CD4-positive, alpha-beta memory T cell (primary cell): ENCODE data around the gene PCBP3. TPM values are rescaled to one million over a fixed set of nuclear protein-coding genes. Genes with fewer than 3 reads are reported as not detected.

Experiments used
- CTCF ChIA-PET: fragments of 350-600 bp; sonication (Branson Sonifier 250); formaldehyde crosslinking; loops from one replicate; lab custom pipeline; 2021; ENCODE audit warnings: inconsistent platforms; ENCODE audit not compliant: partially characterized antibody; lab: Charles Lee
- POLR2A ChIA-PET: fragments of 350-600 bp; sonication (Branson Sonifier 250); formaldehyde crosslinking; loops from one replicate; lab custom pipeline; 2021; ENCODE audit not compliant: partially characterized antibody; lab: Charles Lee
- DNase-seq, 5 donors: peaks; one replicate each; pipeline versions ENCODE4 v3.0.0 to v3.0.0-alpha.2; 2020 to 2022; ENCODE audit warnings: mixed read lengths in 1 of 5
- H3K27ac ChIP-seq: one replicate; pipeline ENCODE4 v1.7.0; 2013; ENCODE audit warnings: low read depth, low read length
- H3K27me3 ChIP-seq: 2 replicates; pipeline ENCODE4 v1.7.0; 2013; ENCODE audit warnings: mild to moderate bottlenecking, low read length, moderate library complexity; ENCODE audit not compliant: insufficient read depth
- H3K36me3 ChIP-seq: 2 replicates; pipeline ENCODE4 v1.7.0; 2013; ENCODE audit warnings: mild to moderate bottlenecking, low read length, moderate library complexity; ENCODE audit not compliant: insufficient read depth
- H3K4me1 ChIP-seq: 2 replicates; pipeline ENCODE4 v1.7.0; 2013; ENCODE audit warnings: mild to moderate bottlenecking, low read length, moderate library complexity; ENCODE audit not compliant: insufficient read depth
- H3K4me3 ChIP-seq, 2 donors: one replicate each; pipeline ENCODE4 v1.7.0; 2013; ENCODE audit warnings: low read length in 2 of 2, mild to moderate bottlenecking in 1 of 2
- H3K9me3 ChIP-seq, 2 donors: one replicate each; pipeline ENCODE4 v1.7.0; 2013; ENCODE audit warnings: low read length in 2 of 2, control low read depth in 1 of 2; ENCODE audit not compliant: control insufficient read depth in 1 of 2
- H3K27ac Mint-ChIP-seq, 7 donors: one replicate each; pipeline ENCODE4 v1.8.0; 2020 to 2021; ENCODE audit warnings: mixed read lengths in 7 of 7, mild to moderate bottlenecking in 6 of 7, inconsistent platforms in 3 of 7, moderate library complexity in 3 of 7
- H3K27me3 Mint-ChIP-seq, 2 donors: one replicate each; pipeline ENCODE4 v1.8.0; 2020 to 2021; ENCODE audit warnings: mixed read lengths in 2 of 2
- H3K36me3 Mint-ChIP-seq, 2 donors: one replicate each; pipeline ENCODE4 v1.8.0; 2020 to 2021; ENCODE audit warnings: mixed read lengths in 2 of 2, inconsistent platforms in 1 of 2, mild to moderate bottlenecking in 1 of 2
- H3K4me1 Mint-ChIP-seq, 4 donors: one replicate each; pipeline ENCODE4 v1.8.0; 2020 to 2021; ENCODE audit warnings: mixed read lengths in 4 of 4, mild to moderate bottlenecking in 1 of 4
- H3K4me3 Mint-ChIP-seq, 8 donors: one replicate each; pipeline ENCODE4 v1.8.0; 2020 to 2021; ENCODE audit warnings: mixed read lengths in 8 of 8, mild to moderate bottlenecking in 7 of 8, moderate library complexity in 6 of 8, inconsistent platforms in 3 of 8
- H3K9me3 Mint-ChIP-seq, 8 donors: one replicate each; pipeline ENCODE4 v1.8.0; 2020 to 2021; ENCODE audit warnings: mixed read lengths in 8 of 8, mild to moderate bottlenecking in 5 of 8, inconsistent platforms in 3 of 8, moderate library complexity in 1 of 8
- intact Hi-C: fragments of 100-400 bp; cut with micrococcal nuclease; formaldehyde crosslinking; loops from one replicate; pipeline ENCODE4 v1.15.1; 2023
- polyA plus RNA-seq, 2 donors: library from polyadenylated mRNA; unstranded; fragments of 300-500 nt; fragmentation: Illumina TruSeq; gene quantifications; one replicate each; pipeline ENCODE4 v1.2.3, GENCODE V29; 2021
- total RNA-seq, 2 experiments: library from RNA; stranded (reverse); gene quantifications; one replicate each; pipeline ENCODE4 v1.2.3, GENCODE V29; 2021

Gene PCBP3
- total and polyA plus RNA-seq, 4 experiments from 2014 or later: 0.36 to 1.6 (median 1.0) TPM

- POLR2A ChIA-PET: no interaction called here
- H3K4me3 Mint-ChIP-seq: no peak overlapping the region
- no peaks in the 10 kb centered on the region for H3K27me3 Mint-ChIP-seq
- H3K4me1 Mint-ChIP-seq: no peaks in the 10 kb centered on the region
- H3K36me3 Mint-ChIP-seq: no peaks in the 10 kb centered on the region
- H3K9me3 Mint-ChIP-seq: no peaks in the 10 kb centered on the region
- Histone ChIP-seq H3K27ac (no peak overlapping the region), H3K27me3 (no peaks in the 10 kb centered on the region), H3K9me3 (no peaks in the 10 kb centered on the region), H3K4me3 (no peak overlapping the region), H3K36me3 (no peaks in the 10 kb centered on the region), H3K4me1 (no peaks in the 10 kb centered on the region)
- CTCF ChIA-PET: no interaction called here
- DNase-seq: no peak
- H3K27ac Mint-ChIP-seq: no peak overlapping the region
- intact Hi-C loops: no loop called here
These were observed 347.4 kb downstream of the PCBP3 start for GRCh38 chr21:45990741-45991605.

- ChIA-PET CTCF (no interaction called here), POLR2A (no interaction called here)
- H3K27ac Mint-ChIP-seq: no peak overlapping the region
- H3K36me3 Mint-ChIP-seq: no peaks in the 10 kb centered on the region
- Histone ChIP-seq H3K27me3 (no peaks in the 10 kb centered on the region), H3K27ac (no peak overlapping the region), H3K9me3 (no peaks in the 10 kb centered on the region), H3K36me3 (no peaks in the 10 kb centered on the region), H3K4me3 (no peak overlapping the region), H3K4me1 (no peaks in the 10 kb centered on the region)
- no peaks in the 10 kb centered on the region for H3K27me3 Mint-ChIP-seq
- no peaks in the 10 kb centered on the region for H3K9me3 Mint-ChIP-seq
- no peak for DNase-seq
- no peak overlapping the region for H3K4me3 Mint-ChIP-seq
- no peaks in the 10 kb centered on the region for H3K4me1 Mint-ChIP-seq
- intact Hi-C loops: no loop called here
These were observed 348.2 kb downstream of the PCBP3 start for GRCh38 chr21:45991606-45992300.

Other genes starting within 250 kb of the PCBP3 start
- gene COL18A1, start 238.6 kb upstream of the PCBP3 start, total RNA-seq: 1 to 10 TPM; 4.2 to 4.5 TPM
- gene COL18A1, start 238.6 kb upstream of the PCBP3 start, polyA plus RNA-seq: 1 to 10 TPM in 1 of 2 donors, under 1 TPM in 1; 0.43 to 3.4 TPM
- 1 to 10 TPM; 8.0 to 9.8 TPM for gene SLC19A1, start 101.3 kb upstream of the PCBP3 start, total RNA-seq
- gene SLC19A1, start 101.3 kb upstream of the PCBP3 start, polyA plus RNA-seq: 1 to 10 TPM; 7.4 to 8.5 TPM